GM10248 (cell line): ENCODE results near the gene GIPC2.
"Not testable (repeated sequence)": the region's sequence is repeated elsewhere in the genome, so short reads cannot be mapped to it uniquely, and the experiment has no call there.

Source experiments
- CTCF ChIA-PET: fragments of 300-600 bp; sonication (Branson Sonifier 250); formaldehyde crosslinking; extraction: SDS; loops from one replicate; lab custom pipeline; 2021; ENCODE audit warnings: antibody characterized with exemption; lab: Yijun Ruan, JAX
- POLR2A ChIA-PET: fragments of 350-650 bp; sonication (Branson Sonifier 250); formaldehyde crosslinking; extraction: SDS; loops from one replicate; lab custom pipeline; 2020; ENCODE audit warnings: antibody characterized with exemption; lab: Yijun Ruan, JAX
- DNase-seq: peaks from one replicate; pipeline ENCODE4 v3.0.0; 2012; ENCODE audit errors: extremely low spot score
- TF ChIP-seq, protein P1 (sequence below): IDR thresholded peaks from 2 replicates; pipeline ENCODE4 v1.5.1; 2012; ENCODE audit warnings: mild to moderate bottlenecking, low read depth; ENCODE audit errors: extremely low read depth, missing control alignments, control extremely low read depth

Gene GIPC2

DNA sequence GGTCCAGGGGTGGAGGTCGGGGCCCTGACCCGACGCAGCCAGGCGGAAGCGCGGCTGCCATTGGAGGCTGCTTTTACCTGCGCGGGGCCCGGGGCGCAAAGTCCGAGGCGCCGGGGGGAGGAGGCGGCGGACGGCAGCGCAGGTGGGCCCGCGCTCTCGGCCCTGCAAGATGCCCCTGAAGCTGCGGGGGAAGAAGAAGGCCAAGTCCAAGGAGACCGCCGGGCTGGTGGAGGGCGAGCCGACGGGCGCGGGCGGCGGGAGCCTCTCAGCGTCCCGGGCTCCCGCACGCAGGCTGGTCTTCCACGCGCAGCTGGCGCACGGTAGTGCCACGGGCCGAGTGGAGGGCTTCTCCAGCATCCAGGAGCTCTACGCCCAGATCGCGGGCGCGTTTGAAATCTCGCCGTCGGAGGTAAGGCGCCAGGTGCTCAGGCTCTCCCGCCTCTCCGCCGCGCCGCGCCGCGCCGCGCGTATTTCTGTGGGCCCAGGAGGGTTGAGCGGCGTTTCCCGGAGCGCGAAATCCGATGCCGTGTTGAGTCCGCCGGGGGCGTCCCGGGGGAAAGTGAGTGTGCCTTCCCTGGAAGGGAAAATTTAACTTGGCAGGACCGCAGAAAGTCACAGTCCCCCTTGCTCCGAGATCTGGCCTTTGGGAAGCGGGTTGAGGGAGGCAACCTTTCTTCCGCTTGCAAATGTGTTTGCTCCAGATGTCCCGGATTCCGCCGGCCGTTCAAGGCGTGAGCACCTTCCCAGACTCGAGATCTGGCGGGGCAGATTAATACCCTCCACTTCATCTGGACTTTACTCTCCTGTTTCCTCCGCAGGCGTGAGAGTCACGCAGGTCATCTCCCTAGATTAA, at the start of gene GIPC2:
GIPC2 (plus strand) TSS at position 41 of the 853 bp plus-strand sequence; CDS start at position 170, 129 bp downstream.
- TF ChIP-seq, protein P1, sequence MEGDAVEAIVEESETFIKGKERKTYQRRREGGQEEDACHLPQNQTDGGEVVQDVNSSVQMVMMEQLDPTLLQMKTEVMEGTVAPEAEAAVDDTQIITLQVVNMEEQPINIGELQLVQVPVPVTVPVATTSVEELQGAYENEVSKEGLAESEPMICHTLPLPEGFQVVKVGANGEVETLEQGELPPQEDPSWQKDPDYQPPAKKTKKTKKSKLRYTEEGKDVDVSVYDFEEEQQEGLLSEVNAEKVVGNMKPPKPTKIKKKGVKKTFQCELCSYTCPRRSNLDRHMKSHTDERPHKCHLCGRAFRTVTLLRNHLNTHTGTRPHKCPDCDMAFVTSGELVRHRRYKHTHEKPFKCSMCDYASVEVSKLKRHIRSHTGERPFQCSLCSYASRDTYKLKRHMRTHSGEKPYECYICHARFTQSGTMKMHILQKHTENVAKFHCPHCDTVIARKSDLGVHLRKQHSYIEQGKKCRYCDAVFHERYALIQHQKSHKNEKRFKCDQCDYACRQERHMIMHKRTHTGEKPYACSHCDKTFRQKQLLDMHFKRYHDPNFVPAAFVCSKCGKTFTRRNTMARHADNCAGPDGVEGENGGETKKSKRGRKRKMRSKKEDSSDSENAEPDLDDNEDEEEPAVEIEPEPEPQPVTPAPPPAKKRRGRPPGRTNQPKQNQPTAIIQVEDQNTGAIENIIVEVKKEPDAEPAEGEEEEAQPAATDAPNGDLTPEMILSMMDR, result no peak
- DNase-seq, result peak; percentile 30
- ChIA-PET CTCF (interaction anchor here (0.7 to 0.9 kb wide), 2 partner anchors 10 to 38 kb away, joined by 3 read pairs; no protein-coding TSS in a partner anchor), POLR2A (no interaction called here)

DNA sequence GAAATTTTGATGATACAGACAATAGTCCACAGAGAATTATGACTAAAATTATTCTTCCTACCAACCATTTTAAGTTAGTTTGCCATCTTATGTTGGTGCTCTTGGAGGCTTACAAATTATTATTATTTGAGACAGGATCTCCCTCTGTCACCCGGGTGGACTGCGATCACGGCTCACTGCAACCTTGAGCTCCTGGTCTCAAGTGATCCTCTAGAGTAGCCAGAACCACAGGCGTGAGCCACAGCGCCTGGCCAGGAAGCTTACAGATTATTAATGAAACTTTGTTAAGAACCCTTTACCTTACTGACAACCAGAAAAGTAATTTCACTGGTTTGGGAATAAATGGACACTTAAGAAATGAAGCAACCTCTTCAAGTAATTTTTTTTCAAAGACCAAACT, 49.0 kb upstream of the GIPC2 start:
- ChIA-PET CTCF (interaction anchor here (2.7 to 14.3 kb wide), 2 partner anchors 11 to 18 kb away, joined by 10 to 117 read pairs; partner anchors contain the start of gene FUBP1), POLR2A (interaction anchor here (2.9 kb wide), 1 partner anchor 8 kb away, joined by 13 read pairs; the partner anchor contains the start of gene DNAJB4)

GRCh38 chr1:78000536-78000935, 45.2 kb upstream of the GIPC2 start:
- ChIA-PET CTCF (interaction anchor here (1.4 to 14.3 kb wide), 4 partner anchors 10 to 22 kb away, joined by 6 to 117 read pairs (median 12); partner anchors contain the start of gene FUBP1), POLR2A (interaction anchor here (0.6 kb wide), 1 partner anchor 72 kb away, joined by 5 read pairs; no protein-coding TSS in a partner anchor)
- not testable (repeated sequence) for DNase-seq

More for the DNA sequence above, 49.0 kb upstream of the GIPC2 start:
- TF ChIP-seq, protein P1, result no peak
- no peak for DNase-seq

DNA sequence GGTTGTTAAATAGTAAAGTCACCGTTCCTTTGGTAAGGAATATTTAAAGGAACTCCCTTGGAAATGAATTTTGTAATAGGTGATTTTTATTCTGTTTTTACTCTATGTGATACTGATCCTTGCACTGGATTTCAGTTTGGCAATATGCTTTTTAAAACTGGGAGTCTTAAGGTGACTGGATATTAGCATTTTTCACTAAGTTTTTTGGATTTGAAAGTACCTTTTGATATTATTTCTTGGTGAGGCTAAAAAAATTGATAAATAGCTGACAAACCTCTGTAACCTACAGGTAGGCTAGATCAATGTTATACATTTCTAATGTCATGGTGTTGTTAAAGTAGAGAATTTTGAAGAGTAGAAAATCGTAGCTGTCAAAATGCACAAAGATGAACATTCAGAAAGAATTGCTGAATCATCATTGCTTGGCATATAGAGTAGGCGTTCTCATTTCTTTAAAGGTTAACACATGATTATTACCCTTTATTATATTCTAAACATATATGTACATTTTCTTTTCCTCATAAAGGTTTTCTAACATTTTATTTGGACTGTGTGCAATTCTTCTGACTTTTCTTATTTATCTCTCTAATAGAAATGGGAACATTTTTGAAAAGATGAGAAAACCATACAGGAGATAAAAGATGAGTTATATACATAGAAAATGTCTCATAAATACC, 42.6 kb upstream of the GIPC2 start:
- ChIA-PET CTCF (interaction anchor here (0.9 to 14.3 kb wide), 7 partner anchors 8 to 24 kb away, joined by 3 to 117 read pairs (median 3); partner anchors contain the start of gene FUBP1), POLR2A (interaction anchor here (0.7 to 6.1 kb wide), 10 partner anchors 8 to 620 kb away, joined by 3 to 146 read pairs (median 12); partner anchors contain the start of genes FUBP1, MIGA1 and ZZZ3)
- DNase-seq, result no peak
- TF ChIP-seq, protein P1, result no peak

DNA sequence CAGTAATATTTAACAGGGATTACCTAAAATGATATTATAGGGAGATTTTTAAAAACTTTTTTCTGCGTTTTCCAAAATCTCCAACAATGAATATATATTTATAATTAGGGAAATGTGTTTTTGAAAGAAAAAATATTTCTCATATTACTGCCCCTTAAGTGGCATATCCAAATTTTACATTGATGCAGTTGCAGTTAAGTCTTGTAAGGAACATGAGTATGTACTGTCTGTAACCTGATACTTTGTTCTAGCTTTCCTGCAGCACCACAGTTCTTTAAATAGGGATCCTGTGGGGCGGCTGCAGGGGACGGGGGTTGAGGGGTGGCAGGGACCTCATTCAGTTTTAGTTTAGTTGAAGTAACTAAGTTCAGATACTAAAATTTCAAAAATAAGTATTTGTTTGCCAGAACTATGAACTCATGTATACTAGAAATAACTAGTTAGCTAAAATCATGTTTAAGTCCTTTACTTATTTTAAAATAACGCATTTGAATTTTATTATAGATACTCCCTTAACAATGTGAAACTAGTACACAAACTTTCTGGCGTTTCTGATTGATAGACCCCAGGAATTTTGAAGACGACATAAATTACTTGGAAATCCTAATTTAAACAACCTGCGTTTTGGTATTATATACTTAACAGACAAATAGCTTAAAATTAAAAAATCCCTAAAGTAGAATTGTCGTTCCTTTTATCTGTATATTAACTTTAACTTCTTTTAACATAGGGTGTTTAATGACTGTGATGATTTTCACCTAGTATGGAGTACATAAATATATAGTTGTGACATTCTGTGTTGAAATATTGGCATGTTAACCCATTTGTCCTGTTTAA, 41.7 kb upstream of the GIPC2 start:
- ChIA-PET POLR2A (interaction anchor here (0.5 to 6.1 kb wide), 34 partner anchors 9 to 862 kb away, joined by 3 to 146 read pairs (median 4); partner anchors contain the start of genes FUBP1, MIGA1 and ZZZ3), CTCF (interaction anchor here (1.2 to 14.3 kb wide), 5 partner anchors 9 to 110 kb away, joined by 3 to 117 read pairs (median 6); partner anchors contain the start of gene FUBP1)
- TF ChIP-seq, protein P1, result no peak
- peak; percentile 27 for DNase-seq

GRCh38 chr1:78004719-78005447, 40.9 kb upstream of the GIPC2 start, which contains the start of gene DNAJB4:
DNAJB4 (plus strand) TSS chr1:78004939; CDS start chr1:78005111, 172 bp downstream.
- POLR2A ChIA-PET, result interaction anchor here (0.6 to 6.1 kb wide), 32 partner anchors 10 to 622 kb away, joined by 3 to 146 read pairs (median 5); partner anchors contain the start of genes FUBP1, MIGA1 and ZZZ3
- DNase-seq, result peak; percentile 80
- TF ChIP-seq, protein P1, result no peak

More at GRCh38 chr1:78004719-78005447, 40.9 kb upstream of the GIPC2 start, which contains the start of gene DNAJB4:
- CTCF ChIA-PET, result interaction anchor here (0.9 to 14.3 kb wide), 6 partner anchors 10 to 142 kb away, joined by 3 to 117 read pairs (median 6); partner anchors contain the start of gene FUBP1
